ENCODE measurements around the gene MRPS14.

DNA sequence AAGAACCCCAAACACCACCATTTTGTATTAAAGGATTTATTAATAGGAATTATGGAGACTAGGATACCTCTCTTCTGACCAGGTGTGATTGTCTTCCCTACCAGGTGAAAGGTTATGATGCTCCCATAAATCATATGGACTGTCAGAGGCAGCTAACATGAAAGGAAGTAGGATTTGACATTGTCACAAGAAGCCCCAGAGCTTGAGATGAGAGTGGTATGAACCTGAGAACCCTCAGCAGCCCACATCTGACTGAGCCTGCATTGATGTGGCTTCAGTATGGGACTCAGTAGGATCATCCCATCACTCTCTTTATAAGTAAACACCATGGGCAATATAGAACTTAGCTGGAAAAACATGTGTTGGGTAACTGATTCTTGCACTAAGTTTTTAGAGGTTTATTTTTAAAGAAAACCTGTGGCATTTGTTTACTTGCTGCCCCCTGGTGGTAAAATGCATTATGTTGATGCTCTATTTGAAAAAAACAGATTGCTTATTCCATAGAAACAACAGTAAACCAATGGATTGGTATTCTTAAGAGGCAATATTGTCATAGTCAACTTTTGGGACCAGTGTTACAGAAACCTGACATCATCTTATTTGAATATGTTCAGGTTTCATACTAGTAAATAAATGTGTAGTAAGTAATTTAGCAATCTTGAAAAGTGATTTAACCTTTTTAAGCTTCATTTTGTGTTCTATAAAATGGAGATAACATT lies 40.1 kb downstream of the MRPS14 start:
- TF ChIP-seq, protein P1, sequence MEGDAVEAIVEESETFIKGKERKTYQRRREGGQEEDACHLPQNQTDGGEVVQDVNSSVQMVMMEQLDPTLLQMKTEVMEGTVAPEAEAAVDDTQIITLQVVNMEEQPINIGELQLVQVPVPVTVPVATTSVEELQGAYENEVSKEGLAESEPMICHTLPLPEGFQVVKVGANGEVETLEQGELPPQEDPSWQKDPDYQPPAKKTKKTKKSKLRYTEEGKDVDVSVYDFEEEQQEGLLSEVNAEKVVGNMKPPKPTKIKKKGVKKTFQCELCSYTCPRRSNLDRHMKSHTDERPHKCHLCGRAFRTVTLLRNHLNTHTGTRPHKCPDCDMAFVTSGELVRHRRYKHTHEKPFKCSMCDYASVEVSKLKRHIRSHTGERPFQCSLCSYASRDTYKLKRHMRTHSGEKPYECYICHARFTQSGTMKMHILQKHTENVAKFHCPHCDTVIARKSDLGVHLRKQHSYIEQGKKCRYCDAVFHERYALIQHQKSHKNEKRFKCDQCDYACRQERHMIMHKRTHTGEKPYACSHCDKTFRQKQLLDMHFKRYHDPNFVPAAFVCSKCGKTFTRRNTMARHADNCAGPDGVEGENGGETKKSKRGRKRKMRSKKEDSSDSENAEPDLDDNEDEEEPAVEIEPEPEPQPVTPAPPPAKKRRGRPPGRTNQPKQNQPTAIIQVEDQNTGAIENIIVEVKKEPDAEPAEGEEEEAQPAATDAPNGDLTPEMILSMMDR (conservative IDR thresholded peaks at IDR 0.05 in 1 of 2, IDR thresholded peaks at IDR 0.05 in 1 of 2; ENCODE audit: low read depth in 1 of 2, low read length in 2 of 2): peak; percentile 32 to 60
- TF ChIP-seq EZH2 (IDR thresholded peaks at IDR 0.05; ENCODE audit: low read length, missing control alignments): no peak
